GM23338 (cell line): Measurements from ENCODE around the gene PRTFDC1. TPM values are rescaled to one million over a fixed set of nuclear protein-coding genes. Genes with fewer than 3 reads are reported as not detected.

ENCODE experiments used
- ATAC-seq: fragments of 200-7000 bp; cut with Tn5 transposase; 3 replicates; pipeline ENCODE4 v1.9.1; 2020
- DNase-seq: peaks from one replicate; pipeline ENCODE4 v3.0.0-alpha.2; 2015; ENCODE audit warnings: low spot score
- H2AFZ ChIP-seq: fragments of 200-600 bp; sonication (generic); 2 replicates; pipeline ENCODE4 v1.8.0; 2016; ENCODE audit warnings: antibody characterized with exemption, mild to moderate bottlenecking, moderate library complexity
- H3F3A ChIP-seq: fragments of 200-600 bp; sonication (generic); replicated peaks from 2 replicates; pipeline ENCODE4 v1.8.0; 2017; ENCODE audit warnings: antibody characterized with exemption, mixed run types, low read depth
- H3K27ac ChIP-seq: fragments of 200-600 bp; sonication (generic); 2 replicates; pipeline ENCODE4 v1.6.1; 2016; ENCODE audit warnings: low read depth
- H3K27me3 ChIP-seq: fragments of 200-600 bp; sonication (generic); 2 replicates; pipeline ENCODE4 v1.8.0; 2016; ENCODE audit warnings: mild to moderate bottlenecking, mixed run types, moderate library complexity; ENCODE audit not compliant: insufficient read depth
- H3K36me3 ChIP-seq: fragments of 200-600 bp; sonication (generic); 2 replicates; pipeline ENCODE4 v1.8.0; 2016; ENCODE audit warnings: mild to moderate bottlenecking; ENCODE audit not compliant: insufficient read depth
- H3K4me1 ChIP-seq: fragments of 200-600 bp; sonication (generic); 2 replicates; pipeline ENCODE4 v1.8.0; 2016; ENCODE audit warnings: mild to moderate bottlenecking, moderate library complexity; ENCODE audit not compliant: insufficient read depth
- H3K4me2 ChIP-seq: fragments of 200-600 bp; sonication (generic); 2 replicates; pipeline ENCODE4 v1.7.1; 2017; ENCODE audit warnings: mixed run types
- H3K4me3 ChIP-seq: fragments of 200-600 bp; sonication (generic); 2 replicates; pipeline ENCODE4 v1.6.1; 2016; ENCODE audit warnings: mixed run types
- H3K79me2 ChIP-seq: fragments of 200-600 bp; sonication (generic); replicated peaks from 2 replicates; pipeline ENCODE4 v1.8.0; 2017; ENCODE audit warnings: mild to moderate bottlenecking; ENCODE audit not compliant: insufficient read depth
- H3K9me2 ChIP-seq: fragments of 200-600 bp; sonication (generic); 2 replicates; pipeline ENCODE4 v1.8.0; 2017; ENCODE audit not compliant: insufficient read depth
- H4K20me1 ChIP-seq: fragments of 200-600 bp; sonication (generic); replicated peaks from 2 replicates; pipeline ENCODE4 v1.8.0; 2017; ENCODE audit warnings: mild to moderate bottlenecking; ENCODE audit not compliant: insufficient read depth
- H3K27ac Mint-ChIP-seq: 2 replicates; pipeline ENCODE4 v1.8.0; 2020; ENCODE audit warnings: inconsistent platforms, mild to moderate bottlenecking, moderate library complexity, mixed read lengths
- H3K27me3 Mint-ChIP-seq: 3 replicates; pipeline ENCODE4 v1.8.0; 2022; ENCODE audit warnings: low read depth, mild to moderate bottlenecking, moderate library complexity, mixed read lengths, inconsistent platforms; ENCODE audit not compliant: insufficient read depth, poor library complexity
- H3K36me3 Mint-ChIP-seq: 3 replicates; pipeline ENCODE4 v1.8.0; 2021; ENCODE audit warnings: low read depth, mild to moderate bottlenecking, inconsistent platforms, moderate library complexity, mixed read lengths
- H3K4me1 Mint-ChIP-seq: 3 replicates; pipeline ENCODE4 v1.8.0; 2020; ENCODE audit warnings: mild to moderate bottlenecking, inconsistent platforms, mixed read lengths
- H3K4me3 Mint-ChIP-seq: 3 replicates; pipeline ENCODE4 v1.8.0; 2021; ENCODE audit warnings: moderate library complexity, mild to moderate bottlenecking, inconsistent platforms, mixed read lengths
- H3K9me3 Mint-ChIP-seq: 3 replicates; pipeline ENCODE4 v1.8.0; 2020; ENCODE audit warnings: moderate library complexity, mild to moderate bottlenecking, inconsistent platforms, mixed read lengths
- NANOG ChIP-seq: IDR thresholded peaks from 2 replicates; pipeline ENCODE4 v1.6.1; 2016; ENCODE audit warnings: antibody characterized with exemption, borderline replicate concordance
- STAT1 ChIP-seq: IDR thresholded peaks from one replicate; pipeline ENCODE4 v1.6.1; 2016; ENCODE audit warnings: antibody characterized with exemption; ENCODE audit not compliant: unreplicated experiment
- polyA plus RNA-seq: library from polyadenylated mRNA; unstranded; fragments of >200 nt; fragmentation: Nextera tagmentation; extraction: Ambion mirVana; gene quantifications from 2 replicates; pipeline ENCODE4 v1.2.1, GENCODE V29; 2016
- total RNA-seq: library from RNA; depleted of rRNA; stranded (reverse); fragments of >200 nt; shearing (Covaris generic); gene quantifications from 2 replicates; pipeline ENCODE4 v1.2.3, GENCODE V29; 2014
- TF ChIP-seq, protein P1 (sequence below), 2 experiments: fragments of 200-600 bp in 1 of 2; sonication (generic) in 1 of 2; conservative IDR thresholded peaks; 2 replicates each; pipeline versions ENCODE4 v1.5.1 to v1.6.1; 2016 to 2017; ENCODE audit warnings: antibody characterized with exemption in 2 of 2, low read depth in 2 of 2, mild to moderate bottlenecking in 2 of 2, moderate library complexity in 1 of 2
- TF ChIP-seq, protein P2 (sequence below): fragments of 250-450 bp; sonication (Bioruptor Pico); IDR thresholded peaks from 2 replicates; pipeline ENCODE4 v1.5.0; 2020; ENCODE audit warnings: mild to moderate bottlenecking, moderate library complexity

Gene PRTFDC1
- total and polyA plus RNA-seq, 2 experiments from 2014 or later = 7.9 to 9.1 TPM

DNA sequence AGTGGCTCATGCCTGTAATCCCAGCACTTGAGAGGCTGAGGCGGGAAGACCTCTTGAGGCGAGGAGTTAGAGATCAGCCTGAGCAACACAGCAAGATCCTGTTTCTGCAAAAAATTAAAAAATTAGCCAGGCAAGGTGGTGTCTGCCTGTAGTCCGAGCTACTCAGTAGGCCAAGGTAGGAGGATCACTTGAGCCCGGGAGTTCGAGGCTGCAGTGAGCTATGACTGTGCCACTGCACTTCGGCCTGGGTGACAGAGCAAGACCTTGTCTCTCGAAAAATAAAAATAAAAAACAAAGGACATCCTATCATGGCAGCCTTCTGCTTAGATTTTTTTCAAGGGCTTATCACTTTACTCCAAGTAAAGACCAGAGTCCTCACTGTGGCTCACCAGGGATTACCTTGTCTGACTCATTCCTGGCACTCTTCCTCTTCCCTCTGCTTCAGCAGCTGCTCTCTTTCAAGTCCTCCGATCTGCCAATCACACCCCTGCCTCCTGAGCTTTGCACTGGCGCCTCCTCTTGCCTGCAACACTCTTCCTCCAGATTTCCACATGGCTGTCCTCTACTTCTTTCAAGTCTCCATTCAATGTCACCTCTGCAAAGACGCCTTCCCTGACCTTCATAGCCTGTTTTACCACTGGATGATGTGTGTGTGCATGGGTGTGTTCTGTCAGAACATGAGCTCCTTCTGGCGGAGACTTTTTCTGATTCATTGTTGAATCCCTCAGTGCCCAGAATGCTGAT lies 7.7 kb downstream of the PRTFDC1 start:
- Mint-ChIP-seq H3K36me3 (no peaks in the 10 kb centered on the region), H3K4me1 (peaks cover 3% of the 10 kb centered on the region; the same call in 2 of the 3 replicates), H3K27me3 (no peaks in the 10 kb centered on the region), H3K27ac (no peak overlapping the region), H3K4me3 (no peak overlapping the region), H3K9me3 (no peaks in the 10 kb centered on the region; the same call in 1 of the 3 replicates)
- Histone ChIP-seq H3K4me2 (no peak overlapping the region), H2AFZ (no peak overlapping the region), H3K79me2 (no peaks in the 10 kb centered on the region), H3F3A (no peaks in the 10 kb centered on the region), H3K4me3 (no peak overlapping the region), H3K27me3 (no peaks in the 10 kb centered on the region), H4K20me1 (no peaks in the 10 kb centered on the region), H3K4me1 (no peaks in the 10 kb centered on the region), H3K36me3 (no peaks in the 10 kb centered on the region), H3K27ac (no peak overlapping the region), H3K9me2 (no peaks in the 10 kb centered on the region)
- ATAC-seq = no peak
- no peak for DNase-seq
- TF ChIP-seq, protein P1, sequence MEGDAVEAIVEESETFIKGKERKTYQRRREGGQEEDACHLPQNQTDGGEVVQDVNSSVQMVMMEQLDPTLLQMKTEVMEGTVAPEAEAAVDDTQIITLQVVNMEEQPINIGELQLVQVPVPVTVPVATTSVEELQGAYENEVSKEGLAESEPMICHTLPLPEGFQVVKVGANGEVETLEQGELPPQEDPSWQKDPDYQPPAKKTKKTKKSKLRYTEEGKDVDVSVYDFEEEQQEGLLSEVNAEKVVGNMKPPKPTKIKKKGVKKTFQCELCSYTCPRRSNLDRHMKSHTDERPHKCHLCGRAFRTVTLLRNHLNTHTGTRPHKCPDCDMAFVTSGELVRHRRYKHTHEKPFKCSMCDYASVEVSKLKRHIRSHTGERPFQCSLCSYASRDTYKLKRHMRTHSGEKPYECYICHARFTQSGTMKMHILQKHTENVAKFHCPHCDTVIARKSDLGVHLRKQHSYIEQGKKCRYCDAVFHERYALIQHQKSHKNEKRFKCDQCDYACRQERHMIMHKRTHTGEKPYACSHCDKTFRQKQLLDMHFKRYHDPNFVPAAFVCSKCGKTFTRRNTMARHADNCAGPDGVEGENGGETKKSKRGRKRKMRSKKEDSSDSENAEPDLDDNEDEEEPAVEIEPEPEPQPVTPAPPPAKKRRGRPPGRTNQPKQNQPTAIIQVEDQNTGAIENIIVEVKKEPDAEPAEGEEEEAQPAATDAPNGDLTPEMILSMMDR (conservative IDR thresholded peaks at IDR 0.05; ENCODE audit: low read depth in 2 of 2) = peak in 1 of 2 experiments; percentile 30; a peak in 2 of 4 replicates
- TF ChIP-seq STAT1 = no peak

DNA sequence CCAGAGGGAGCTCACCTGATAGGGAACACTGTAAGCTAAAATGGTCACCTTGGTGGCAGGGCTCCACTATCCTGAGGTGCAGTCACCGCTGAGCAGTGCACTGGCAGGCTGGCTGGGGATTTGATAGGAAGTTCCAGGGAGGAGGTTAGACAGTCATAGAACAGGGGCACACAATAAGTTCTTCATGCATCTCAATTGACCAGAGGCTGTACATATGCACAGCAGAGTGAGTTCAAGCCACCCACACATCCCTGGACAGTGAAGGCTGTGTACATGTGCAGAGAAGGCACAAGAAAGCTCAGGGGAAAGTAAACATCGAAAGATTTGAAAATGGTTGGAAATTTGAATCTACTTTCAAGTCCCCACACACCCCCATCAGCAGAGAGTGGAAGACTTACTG lies 13.9 kb downstream of the PRTFDC1 start:
- Mint-ChIP-seq H3K4me1 (peaks cover 3% of the 10 kb centered on the region; the same call in 1 of the 3 replicates), H3K9me3 (no peaks in the 10 kb centered on the region; the same call in 2 of the 3 replicates), H3K4me3 (no peak overlapping the region), H3K36me3 (peaks cover 21% of the 10 kb centered on the region), H3K27ac (no peak overlapping the region), H3K27me3 (no peaks in the 10 kb centered on the region)
- no peak for ATAC-seq
- Histone ChIP-seq H3K27me3 (no peaks in the 10 kb centered on the region), H3K4me1 (no peaks in the 10 kb centered on the region), H3K9me2 (0 out of 2 replicates have a peak, but pooled peaks cover 3% of the 10 kb centered on the region), H3F3A (no peaks in the 10 kb centered on the region), H3K4me2 (no peak overlapping the region), H3K79me2 (no peaks in the 10 kb centered on the region), H2AFZ (no peak overlapping the region), H3K4me3 (no peak overlapping the region), H3K36me3 (no peaks in the 10 kb centered on the region), H4K20me1 (no peaks in the 10 kb centered on the region), H3K27ac (no peak overlapping the region)
- TF ChIP-seq NANOG = no peak
- TF ChIP-seq, protein P2, sequence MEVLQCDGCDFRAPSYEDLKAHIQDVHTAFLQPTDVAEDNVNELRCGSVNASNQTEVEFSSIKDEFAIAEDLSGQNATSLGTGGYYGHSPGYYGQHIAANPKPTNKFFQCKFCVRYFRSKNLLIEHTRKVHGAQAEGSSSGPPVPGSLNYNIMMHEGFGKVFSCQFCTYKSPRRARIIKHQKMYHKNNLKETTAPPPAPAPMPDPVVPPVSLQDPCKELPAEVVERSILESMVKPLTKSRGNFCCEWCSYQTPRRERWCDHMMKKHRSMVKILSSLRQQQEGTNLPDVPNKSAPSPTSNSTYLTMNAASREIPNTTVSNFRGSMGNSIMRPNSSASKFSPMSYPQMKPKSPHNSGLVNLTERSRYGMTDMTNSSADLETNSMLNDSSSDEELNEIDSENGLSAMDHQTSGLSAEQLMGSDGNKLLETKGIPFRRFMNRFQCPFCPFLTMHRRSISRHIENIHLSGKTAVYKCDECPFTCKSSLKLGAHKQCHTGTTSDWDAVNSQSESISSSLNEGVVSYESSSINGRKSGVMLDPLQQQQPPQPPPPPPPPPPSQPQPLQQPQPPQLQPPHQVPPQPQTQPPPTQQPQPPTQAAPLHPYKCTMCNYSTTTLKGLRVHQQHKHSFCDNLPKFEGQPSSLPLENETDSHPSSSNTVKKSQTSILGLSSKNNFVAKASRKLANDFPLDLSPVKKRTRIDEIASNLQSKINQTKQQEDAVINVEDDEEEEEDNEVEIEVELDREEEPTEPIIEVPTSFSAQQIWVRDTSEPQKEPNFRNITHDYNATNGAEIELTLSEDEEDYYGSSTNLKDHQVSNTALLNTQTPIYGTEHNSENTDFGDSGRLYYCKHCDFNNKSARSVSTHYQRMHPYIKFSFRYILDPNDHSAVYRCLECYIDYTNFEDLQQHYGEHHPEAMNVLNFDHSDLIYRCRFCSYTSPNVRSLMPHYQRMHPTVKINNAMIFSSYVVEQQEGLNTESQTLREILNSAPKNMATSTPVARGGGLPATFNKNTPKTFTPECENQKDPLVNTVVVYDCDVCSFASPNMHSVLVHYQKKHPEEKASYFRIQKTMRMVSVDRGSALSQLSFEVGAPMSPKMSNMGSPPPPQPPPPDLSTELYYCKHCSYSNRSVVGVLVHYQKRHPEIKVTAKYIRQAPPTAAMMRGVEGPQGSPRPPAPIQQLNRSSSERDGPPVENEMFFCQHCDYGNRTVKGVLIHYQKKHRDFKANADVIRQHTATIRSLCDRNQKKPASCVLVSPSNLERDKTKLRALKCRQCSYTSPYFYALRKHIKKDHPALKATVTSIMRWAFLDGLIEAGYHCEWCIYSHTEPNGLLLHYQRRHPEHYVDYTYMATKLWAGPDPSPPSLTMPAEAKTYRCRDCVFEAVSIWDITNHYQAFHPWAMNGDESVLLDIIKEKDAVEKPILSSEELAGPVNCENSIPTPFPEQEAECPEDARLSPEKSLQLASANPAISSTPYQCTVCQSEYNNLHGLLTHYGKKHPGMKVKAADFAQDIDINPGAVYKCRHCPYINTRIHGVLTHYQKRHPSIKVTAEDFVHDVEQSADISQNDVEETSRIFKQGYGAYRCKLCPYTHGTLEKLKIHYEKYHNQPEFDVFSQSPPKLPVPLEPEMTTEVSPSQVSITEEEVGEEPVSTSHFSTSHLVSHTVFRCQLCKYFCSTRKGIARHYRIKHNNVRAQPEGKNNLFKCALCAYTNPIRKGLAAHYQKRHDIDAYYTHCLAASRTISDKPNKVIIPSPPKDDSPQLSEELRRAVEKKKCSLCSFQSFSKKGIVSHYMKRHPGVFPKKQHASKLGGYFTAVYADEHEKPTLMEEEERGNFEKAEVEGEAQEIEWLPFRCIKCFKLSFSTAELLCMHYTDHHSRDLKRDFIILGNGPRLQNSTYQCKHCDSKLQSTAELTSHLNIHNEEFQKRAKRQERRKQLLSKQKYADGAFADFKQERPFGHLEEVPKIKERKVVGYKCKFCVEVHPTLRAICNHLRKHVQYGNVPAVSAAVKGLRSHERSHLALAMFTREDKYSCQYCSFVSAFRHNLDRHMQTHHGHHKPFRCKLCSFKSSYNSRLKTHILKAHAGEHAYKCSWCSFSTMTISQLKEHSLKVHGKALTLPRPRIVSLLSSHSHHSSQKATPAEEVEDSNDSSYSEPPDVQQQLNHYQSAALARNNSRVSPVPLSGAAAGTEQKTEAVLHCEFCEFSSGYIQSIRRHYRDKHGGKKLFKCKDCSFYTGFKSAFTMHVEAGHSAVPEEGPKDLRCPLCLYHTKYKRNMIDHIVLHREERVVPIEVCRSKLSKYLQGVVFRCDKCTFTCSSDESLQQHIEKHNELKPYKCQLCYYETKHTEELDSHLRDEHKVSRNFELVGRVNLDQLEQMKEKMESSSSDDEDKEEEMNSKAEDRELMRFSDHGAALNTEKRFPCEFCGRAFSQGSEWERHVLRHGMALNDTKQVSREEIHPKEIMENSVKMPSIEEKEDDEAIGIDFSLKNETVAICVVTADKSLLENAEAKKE = no peak
- DNase-seq = no peak
